HG03175 (cell line): ENCODE results near the gene FNIP2.
"Not testable (repeated sequence)": the region's sequence is repeated elsewhere in the genome, so short reads cannot be mapped to it uniquely, and the experiment has no call there.

Source experiments
- ATAC-seq: cut with Tn5 transposase; IDR thresholded peaks from one replicate; pipeline ENCODE4 v1.9.1; 2021; ENCODE audit warnings: mild to moderate bottlenecking, moderate library complexity; ENCODE audit not compliant: unreplicated experiment

The FNIP2 gene

GRCh38 chr4:158948071-158948470 is 179.2 kb downstream of the FNIP2 start:
- ATAC-seq: no peak

GRCh38 chr4:158949099-158949498 is 180.3 kb downstream of the FNIP2 start:
- ATAC-seq: no peak

DNA sequence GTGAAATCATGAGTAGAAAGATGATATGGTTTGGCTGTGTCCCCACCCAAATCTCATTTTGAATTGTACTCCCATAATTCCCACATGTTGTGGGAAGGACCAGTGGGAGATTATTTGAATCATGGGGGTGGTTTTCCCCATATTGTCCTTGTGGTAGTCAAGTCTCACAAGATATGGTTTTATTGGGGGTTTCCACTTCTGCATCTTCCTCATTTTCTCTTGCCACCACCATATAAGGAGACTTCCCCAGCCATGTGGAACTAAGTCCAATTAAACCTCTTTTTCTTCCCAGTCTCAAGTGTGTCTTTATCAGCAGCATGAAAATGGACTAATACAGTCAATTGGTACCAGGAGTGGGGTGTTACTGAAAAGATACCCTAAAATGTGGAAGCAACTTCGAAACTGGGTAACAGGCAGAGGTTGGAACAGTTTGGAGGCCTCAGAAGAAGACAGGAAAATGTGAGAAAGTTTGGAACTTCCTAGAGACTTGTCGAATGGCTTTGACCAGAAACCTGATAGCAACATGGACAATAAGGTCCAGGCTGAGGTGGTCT is 183.5 kb downstream of the FNIP2 start:
- ATAC-seq: not testable (repeated sequence)

DNA sequence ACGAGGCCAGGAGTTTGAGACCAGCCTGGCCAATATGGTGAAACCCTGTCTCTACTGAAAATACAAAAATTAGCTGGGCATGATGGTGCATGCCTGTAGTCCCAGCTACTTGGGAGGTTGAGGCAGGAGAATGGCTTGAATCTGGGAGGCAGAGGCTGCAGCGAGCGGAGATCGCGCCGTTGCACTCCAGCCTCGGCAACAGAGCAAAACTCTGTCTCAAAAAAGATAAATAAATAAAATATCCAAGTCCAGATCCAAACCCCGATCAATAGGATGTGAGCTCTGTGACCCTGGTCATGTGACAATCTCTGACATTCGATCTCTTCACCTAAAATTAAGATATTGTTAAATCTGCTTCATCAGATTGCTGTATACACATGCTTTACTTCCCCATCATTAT is 187.5 kb downstream of the FNIP2 start:
- not testable (repeated sequence) for ATAC-seq

DNA sequence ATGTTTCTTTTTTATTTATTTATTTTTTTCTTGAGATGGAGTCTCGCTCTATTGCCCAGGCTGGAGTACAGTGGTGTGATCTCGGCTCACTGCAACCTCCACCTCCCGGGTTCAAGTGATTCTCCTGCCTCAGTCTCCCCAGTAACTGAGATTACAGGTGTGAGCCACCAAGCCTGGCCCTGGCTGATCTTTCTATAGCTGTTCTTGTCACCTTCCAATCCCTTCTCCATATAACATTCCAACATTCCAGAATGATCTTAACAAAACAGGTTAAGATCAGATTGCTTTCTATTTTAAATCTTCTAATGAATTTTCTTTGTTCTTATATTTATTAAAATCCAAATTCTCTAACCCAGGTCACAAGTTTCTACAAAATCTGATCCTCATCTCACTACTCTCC is 188.1 kb downstream of the FNIP2 start:
- ATAC-seq: not testable (repeated sequence)
